IMR-90 (cell line): ENCODE measurements around the gene SPEG. TPM values are rescaled to one million over a fixed set of nuclear protein-coding genes. Genes with fewer than 3 reads are reported as not detected.

Experiments
- ATAC-seq: fragments of 200-7000 bp; cut with Tn5 transposase; 2 replicates; pipeline ENCODE4 v1.9.1; 2020; ENCODE audit warnings: low read depth, mild to moderate bottlenecking, moderate library complexity
- BruUV-seq: library from RNA; stranded (reverse); fragments of 400-500 nt; replicated peaks from 2 replicates; lab custom pipeline; 2021; lab: Mats Ljungman, UMichigan
- CTCF ChIA-PET: fragments of 300-600 bp; formaldehyde crosslinking; extraction: SDS; loops from one replicate; lab custom pipeline; 2021; ENCODE audit warnings: antibody characterized with exemption; lab: Yijun Ruan, JAX
- POLR2A ChIA-PET: fragments of 300-600 bp; sonication (Branson Sonifier 250); formaldehyde crosslinking; loops from one replicate; lab custom pipeline; 2022; ENCODE audit warnings: antibody characterized with exemption; ENCODE audit not compliant: unreplicated experiment; lab: Charles Lee
- DNase-seq: peaks from one replicate; pipeline ENCODE4 v3.0.0; 2013
- H2AFZ ChIP-seq: replicated peaks from 2 replicates; pipeline ENCODE3; 2013; ENCODE audit warnings: low read length, mild to moderate bottlenecking; ENCODE audit not compliant: poor library complexity
- H2AK5ac ChIP-seq: 2 replicates; pipeline ENCODE4 v1.6.1; 2013; ENCODE audit warnings: low read depth, low read length, inconsistent platforms
- H2AK9ac ChIP-seq: replicated peaks from 2 replicates; pipeline ENCODE3; 2013; ENCODE audit warnings: mild to moderate bottlenecking, low read depth, low read length, moderate library complexity; ENCODE audit not compliant: poor library complexity
- H2BK120ac ChIP-seq: 2 replicates; pipeline ENCODE4 v1.6.1; 2013; ENCODE audit warnings: low read depth, low read length, inconsistent platforms
- H2BK15ac ChIP-seq: 3 replicates; pipeline ENCODE4 v1.6.1; 2013; ENCODE audit warnings: low read depth, low read length, inconsistent platforms
- H2BK20ac ChIP-seq: 2 replicates; pipeline ENCODE4 v1.6.1; 2013; ENCODE audit warnings: low read depth, mild to moderate bottlenecking, inconsistent platforms, low read length, moderate library complexity
- H2BK5ac ChIP-seq: 2 replicates; pipeline ENCODE4 v1.6.1; 2013; ENCODE audit warnings: mild to moderate bottlenecking, low read depth, low read length, inconsistent platforms; ENCODE audit not compliant: poor library complexity, severe bottlenecking
- H3K14ac ChIP-seq: replicated peaks from 2 replicates; pipeline ENCODE4 v1.6.1; 2013; ENCODE audit warnings: low read depth, low read length, inconsistent platforms
- H3K18ac ChIP-seq: 2 replicates; pipeline ENCODE4 v1.6.1; 2013; ENCODE audit warnings: low read depth, low read length, control low read depth
- H3K23ac ChIP-seq: 2 replicates; pipeline ENCODE4 v1.6.1; 2013; ENCODE audit warnings: low read depth, low read length, inconsistent platforms
- H3K27ac ChIP-seq: 2 replicates; pipeline ENCODE4 v1.5.1; 2013; ENCODE audit warnings: mild to moderate bottlenecking, control low read depth, low read length; ENCODE audit not compliant: insufficient read depth
- H3K27me3 ChIP-seq: 2 replicates; pipeline ENCODE4 v1.6.1; 2013; ENCODE audit warnings: low read length; ENCODE audit not compliant: control insufficient read depth, insufficient read depth
- H3K36me3 ChIP-seq: 2 replicates; pipeline ENCODE4 v1.6.1; 2013; ENCODE audit warnings: low read length, mixed read lengths; ENCODE audit not compliant: control insufficient read depth, insufficient read depth
- H3K4ac ChIP-seq: 2 replicates; pipeline ENCODE4 v1.6.1; 2013; ENCODE audit warnings: low read depth, low read length, inconsistent platforms
- H3K4me1 ChIP-seq: 2 replicates; pipeline ENCODE4 v1.6.1; 2013; ENCODE audit warnings: low read length, mixed read lengths; ENCODE audit not compliant: control insufficient read depth, insufficient read depth
- H3K4me2 ChIP-seq: 2 replicates; pipeline ENCODE4 v1.6.1; 2013; ENCODE audit warnings: low read depth, mild to moderate bottlenecking, control low read depth, low read length, moderate library complexity
- H3K4me3 ChIP-seq: 2 replicates; pipeline ENCODE4 v1.5.1; 2013; ENCODE audit warnings: low read depth, mild to moderate bottlenecking, control low read depth, low read length, moderate library complexity; ENCODE audit not compliant: insufficient read depth
- H3K56ac ChIP-seq: 2 replicates; pipeline ENCODE4 v1.6.1; 2013; ENCODE audit warnings: low read length, inconsistent platforms; ENCODE audit not compliant: insufficient read depth; ENCODE audit errors: extremely low read depth
- H3K79me1 ChIP-seq, 2 experiments: 2 replicates each; pipeline ENCODE4 v1.6.1; 2013; ENCODE audit warnings: low read length in 2 of 2, inconsistent platforms in 1 of 2, low read depth in 1 of 2
- H3K9ac ChIP-seq: 2 replicates; pipeline ENCODE4 v1.6.1; 2013; ENCODE audit warnings: low read depth, low read length, control low read depth
- H3K9me1 ChIP-seq: 2 replicates; pipeline ENCODE4 v1.6.1; 2013; ENCODE audit warnings: low read length, inconsistent platforms; ENCODE audit not compliant: insufficient read depth
- H3K9me3 ChIP-seq: 2 replicates; pipeline ENCODE4 v1.6.1; 2013; ENCODE audit warnings: low read length; ENCODE audit not compliant: control insufficient read depth, insufficient read depth
- H4K20me1 ChIP-seq: 2 replicates; pipeline ENCODE4 v1.6.1; 2013; ENCODE audit warnings: low read length, inconsistent platforms; ENCODE audit not compliant: insufficient read depth
- H4K5ac ChIP-seq: 2 replicates; pipeline ENCODE4 v1.6.1; 2013; ENCODE audit warnings: mild to moderate bottlenecking, low read depth, low read length, control low read depth
- H4K8ac ChIP-seq, 2 experiments: 2 replicates each; pipeline ENCODE4 v1.6.1; 2013; ENCODE audit warnings: low read depth in 2 of 2, low read length in 2 of 2, control low read depth in 1 of 2, inconsistent platforms in 1 of 2
- H4K91ac ChIP-seq: 2 replicates; pipeline ENCODE4 v1.6.1; 2013; ENCODE audit warnings: low read depth, low read length, inconsistent platforms; ENCODE audit not compliant: insufficient read depth
- CTCF ChIP-seq: conservative IDR thresholded peaks from 2 replicates; pipeline ENCODE4 v1.5.1; 2012; ENCODE audit warnings: mild to moderate bottlenecking, low read depth, low read length, improper control_type of control experiment
- MAFK ChIP-seq: IDR thresholded peaks from 2 replicates; pipeline ENCODE4 v1.6.1; 2012; ENCODE audit warnings: low read depth, low read length, improper control_type of control experiment
- MAZ ChIP-seq: IDR thresholded peaks from 2 replicates; pipeline ENCODE4 v1.6.1; 2012; ENCODE audit warnings: low read depth, mild to moderate bottlenecking, low read length, improper control_type of control experiment, moderate library complexity, borderline replicate concordance
- WGBS, 2 experiments: methylation state at CpG; one replicate each; pipeline versions ENCODE4 v1.1.5 to v1.1.7; 2013; ENCODE audit warnings: missing lambda C conversion rate in 2 of 2; ENCODE audit not compliant: insufficient read length in 1 of 2; ENCODE audit errors: extremely low coverage in 2 of 2; 5-methylcytosine and 5-hydroxymethylcytosine counted together
- dilution Hi-C: fragments of 300-500 bp; cut with HindIII; formaldehyde crosslinking; loops from one replicate; pipeline ENCODE4 v1.14.3; 2018; ENCODE audit warnings: low sequenced_read_pairs; ENCODE audit not compliant: unreplicated experiment
- in situ Hi-C: fragments of 300-500 bp; cut with MboI; formaldehyde crosslinking; loops from 3 replicates; pipeline ENCODE4 v1.14.3; 2019; ENCODE audit warnings: low sequenced_read_pairs, inconsistent platforms, mixed read lengths
- intact Hi-C: fragments of 100-400 bp; cut with micrococcal nuclease; formaldehyde crosslinking; loops from 2 replicates; pipeline ENCODE4 v1.10.0; 2022
- polyA plus RNA-seq, 3 experiments: library from polyadenylated mRNA; depleted of rRNA; stranded (reverse); fragments of >200 nt; gene quantifications; 2 replicates each; pipeline ENCODE4 v1.2.3, GENCODE V29; 2012; ENCODE audit warnings: low replicate concordance in 1 of 3
- total RNA-seq: library from RNA; depleted of rRNA; stranded (reverse); fragments of >200 nt; gene quantifications from 2 replicates; pipeline ENCODE4 v1.2.3, GENCODE V29; 2012

The SPEG gene
- total and polyA plus RNA-seq, 2 of the 4 experiments (the other 2 are of a cell fraction), result 6.8 to 81.6 TPM

GRCh38 chr2:219421323-219421722 lies 13.3 kb upstream of the SPEG start:
- ChIA-PET CTCF (interaction anchor here (0.7 kb wide), 1 partner anchor 1509 kb away, joined by 3 read pairs; no protein-coding TSS in a partner anchor), POLR2A (no interaction called here)
- no peak overlapping the region for H3K4me3 ChIP-seq
- WGBS, 2 experiments, result 83% methylated on average over 7 of the region's 17 CpGs; no CpG with 5 or more reads in 1 of the 2 experiments
- H2BK120ac ChIP-seq, result no peak overlapping the region
- H2BK5ac ChIP-seq, result no peak overlapping the region
- H2AK5ac ChIP-seq, result no peak overlapping the region
- peaks cover 4% of the 10 kb centered on the region; the same call in 1 of the 2 replicates for H3K27me3 ChIP-seq
- TF ChIP-seq MAFK (no peak), CTCF (no peak), MAZ (no peak)
- H3K9me3 ChIP-seq, result no peaks in the 10 kb centered on the region
- dilution Hi-C loops, result no loop called here
- no peak overlapping the region for H2BK20ac ChIP-seq
- no peaks in the 10 kb centered on the region for H3K79me1 ChIP-seq
- H3K4me2 ChIP-seq, result no peak overlapping the region
- intact Hi-C loops, result no loop called here
- no peak overlapping the region for H3K4ac ChIP-seq
- peaks cover 3% of the 10 kb centered on the region; the same call in 1 of the 2 replicates for H4K20me1 ChIP-seq
- H3K56ac ChIP-seq, result no peak overlapping the region
- H2BK15ac ChIP-seq, result no peak overlapping the region
- no peak overlapping the region for H2AFZ ChIP-seq
- peaks cover 14% of the 10 kb centered on the region for H3K4me1 ChIP-seq
- H3K18ac ChIP-seq, result no peak overlapping the region
- no peak overlapping the region for H3K27ac ChIP-seq
- in situ Hi-C loops, result no loop called here
- H4K8ac ChIP-seq, result no peak overlapping the region
- DNase-seq (no peak), ATAC-seq (no peak)
- H4K5ac ChIP-seq, result no peak overlapping the region
- no peaks in the 10 kb centered on the region for H3K36me3 ChIP-seq
- H4K91ac ChIP-seq, result no peak overlapping the region
- H3K14ac ChIP-seq, result no peak overlapping the region
- H3K9ac ChIP-seq, result no peak overlapping the region
- peaks cover 11% of the 10 kb centered on the region for H3K9me1 ChIP-seq
- no TSS peak for BruUV-seq
- H3K23ac ChIP-seq, result no peak overlapping the region
- H2AK9ac ChIP-seq, result no peak overlapping the region
